ENCODE results near the gene TULP4.

DNA sequence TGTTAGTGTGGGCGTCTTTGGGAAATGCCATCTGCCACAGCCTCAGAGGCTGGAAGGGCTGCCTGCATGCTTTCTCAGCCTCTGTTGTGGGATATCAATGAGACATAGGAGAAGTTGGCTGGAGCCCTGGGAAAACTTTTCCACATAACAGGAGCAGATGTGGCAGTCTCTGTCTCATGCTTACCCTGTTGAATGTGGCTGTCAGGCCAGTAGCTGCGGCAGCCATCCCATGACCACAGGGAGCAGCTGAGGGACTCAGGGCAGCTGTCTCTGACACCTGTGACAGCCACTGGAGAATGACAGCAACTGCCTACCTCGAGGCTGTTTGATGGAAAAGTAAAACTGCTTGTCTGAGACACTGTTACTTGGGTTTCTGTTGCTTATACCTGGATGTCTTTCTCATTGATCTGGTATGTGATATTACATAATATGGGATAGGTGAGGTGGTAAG lies 64.4 kb downstream of the TULP4 start:
- TF ChIP-seq, protein P1, sequence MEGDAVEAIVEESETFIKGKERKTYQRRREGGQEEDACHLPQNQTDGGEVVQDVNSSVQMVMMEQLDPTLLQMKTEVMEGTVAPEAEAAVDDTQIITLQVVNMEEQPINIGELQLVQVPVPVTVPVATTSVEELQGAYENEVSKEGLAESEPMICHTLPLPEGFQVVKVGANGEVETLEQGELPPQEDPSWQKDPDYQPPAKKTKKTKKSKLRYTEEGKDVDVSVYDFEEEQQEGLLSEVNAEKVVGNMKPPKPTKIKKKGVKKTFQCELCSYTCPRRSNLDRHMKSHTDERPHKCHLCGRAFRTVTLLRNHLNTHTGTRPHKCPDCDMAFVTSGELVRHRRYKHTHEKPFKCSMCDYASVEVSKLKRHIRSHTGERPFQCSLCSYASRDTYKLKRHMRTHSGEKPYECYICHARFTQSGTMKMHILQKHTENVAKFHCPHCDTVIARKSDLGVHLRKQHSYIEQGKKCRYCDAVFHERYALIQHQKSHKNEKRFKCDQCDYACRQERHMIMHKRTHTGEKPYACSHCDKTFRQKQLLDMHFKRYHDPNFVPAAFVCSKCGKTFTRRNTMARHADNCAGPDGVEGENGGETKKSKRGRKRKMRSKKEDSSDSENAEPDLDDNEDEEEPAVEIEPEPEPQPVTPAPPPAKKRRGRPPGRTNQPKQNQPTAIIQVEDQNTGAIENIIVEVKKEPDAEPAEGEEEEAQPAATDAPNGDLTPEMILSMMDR (IDR thresholded peaks at IDR 0.05), result no peak
- TF ChIP-seq MAZ (IDR thresholded peaks at IDR 0.05; ENCODE audit: borderline replicate concordance, low read depth, low read length), result no peak
- TF ChIP-seq RFX5 (IDR thresholded peaks at IDR 0.05), result no peak
- no peak for TF ChIP-seq HDAC2 (IDR thresholded peaks at IDR 0.05)
- TF ChIP-seq SMC3 (IDR thresholded peaks at IDR 0.05), result no peak
- no peak for TF ChIP-seq POLR2A (IDR thresholded peaks at IDR 0.05; ENCODE audit: low read length)
- no peak for TF ChIP-seq RCOR1 (IDR thresholded peaks at IDR 0.05; ENCODE audit: low read depth, low read length)
- no peak for TF ChIP-seq MYC (IDR thresholded peaks at IDR 0.05; ENCODE audit: borderline replicate concordance, low read length)
- TF ChIP-seq CEBPB (IDR thresholded peaks at IDR 0.05), result no peak
- no peak for TF ChIP-seq RNF2 (IDR thresholded peaks at IDR 0.05; ENCODE audit: borderline replicate concordance, low read depth)
- no peak for TF ChIP-seq RAD21 (conservative IDR thresholded peaks at IDR 0.05 in 1 of 2, IDR thresholded peaks at IDR 0.05 in 1 of 2)
